Activated CD8-positive, alpha-beta memory T cell treated with anti-CD3 and anti-CD28 coated beads, Interleukin-2, amount 50 U/mL, for 1 hour (primary cell): ENCODE results near the gene TTLL5.

Experiments used
- DNase-seq: peaks from one replicate; pipeline ENCODE4 v3.0.0-alpha.2; 2020; ENCODE audit errors: extremely low read depth

TTLL5 gene

GRCh38 chr14:75794615-75795038, 133.6 kb downstream of the TTLL5 start:
- no peak for DNase-seq

GRCh38 chr14:75800792-75801191, 139.7 kb downstream of the TTLL5 start:
- no peak for DNase-seq

DNA sequence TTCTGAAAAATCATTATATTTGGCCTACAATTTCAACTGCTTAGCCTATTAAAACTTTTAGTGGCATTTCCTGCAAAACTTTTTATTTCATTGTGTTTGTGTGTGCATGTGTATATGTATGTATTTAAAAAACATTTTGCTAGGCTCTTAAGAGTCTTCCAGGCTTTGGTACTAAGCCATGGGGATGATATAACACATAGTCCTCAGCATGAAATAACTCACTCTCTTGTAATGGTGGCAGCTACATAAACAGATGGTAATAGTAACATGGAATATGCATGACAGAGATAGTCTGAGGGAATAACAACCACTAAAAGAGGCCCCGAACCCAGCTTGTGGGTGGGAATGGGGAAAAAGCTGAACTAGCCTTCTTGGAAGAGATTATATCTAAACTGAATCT, 141.4 kb downstream of the TTLL5 start:
- no peak for DNase-seq

- no peak for DNase-seq
These were observed 142.7 kb downstream of the TTLL5 start for GRCh38 chr14:75803765-75804164.

- DNase-seq, result no peak
These were observed 143.7 kb downstream of the TTLL5 start for GRCh38 chr14:75804570-75805275.

GRCh38 chr14:75805646-75806045, 144.6 kb downstream of the TTLL5 start:
- DNase-seq, result no peak

DNA sequence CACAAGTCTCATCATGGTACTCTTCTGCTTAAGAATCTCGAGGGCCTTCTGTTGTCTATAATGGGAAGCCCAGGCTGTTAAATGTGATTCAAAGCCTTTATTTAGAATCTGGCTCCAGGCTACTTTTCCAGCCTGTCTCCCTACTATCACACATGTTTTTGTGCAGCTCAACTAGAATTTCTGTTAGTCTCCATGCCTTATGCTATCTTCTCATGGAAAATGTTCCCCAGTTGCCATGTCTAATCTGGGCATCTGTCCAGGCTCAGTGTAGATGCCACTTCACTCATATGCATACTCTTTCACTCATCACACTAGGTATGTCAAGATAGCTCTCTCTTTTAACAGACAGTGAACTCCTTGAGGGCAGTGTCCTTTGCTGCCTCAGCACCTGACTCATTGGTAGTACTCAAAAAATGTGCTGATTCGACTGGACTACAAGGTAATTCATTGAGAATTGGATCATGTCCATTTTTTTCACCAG, 145.3 kb downstream of the TTLL5 start:
- no peak for DNase-seq

DNA sequence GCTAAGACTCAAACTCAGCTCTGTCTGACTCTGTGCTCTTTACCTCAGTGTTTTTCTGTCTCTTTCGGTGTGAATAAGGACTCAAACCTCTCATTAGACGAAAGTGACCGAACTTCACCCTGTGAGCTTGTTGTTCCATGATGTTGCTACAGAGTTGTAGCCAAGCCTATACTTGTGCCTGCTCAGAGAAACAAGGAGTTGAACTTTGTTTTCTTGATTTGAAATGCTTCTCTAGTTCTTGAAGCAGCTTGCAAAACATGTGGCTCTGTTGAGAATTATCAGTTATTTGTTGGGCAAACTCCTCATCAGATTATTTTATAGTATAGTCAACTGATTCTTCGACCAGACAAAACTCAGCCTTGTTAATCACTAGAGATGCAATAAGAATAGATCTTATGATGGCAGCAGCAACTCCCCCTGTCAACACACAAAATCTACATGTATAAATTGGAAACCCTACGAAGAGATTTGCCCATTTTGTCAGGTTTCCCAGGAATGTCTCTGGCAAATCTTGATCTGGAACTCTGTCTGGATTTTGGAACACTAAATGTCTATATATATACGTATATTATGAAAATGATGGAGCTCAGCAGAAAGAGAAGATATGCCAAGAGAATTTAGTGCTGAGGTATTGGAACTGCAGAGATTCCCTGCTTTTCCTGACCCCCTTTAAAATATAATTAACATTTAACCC, 146.8 kb downstream of the TTLL5 start:
- no peak for DNase-seq

GRCh38 chr14:75811136-75811829, 150.2 kb downstream of the TTLL5 start:
- DNase-seq, result no peak

GRCh38 chr14:75811872-75812499, 150.9 kb downstream of the TTLL5 start:
- DNase-seq, result no peak

- DNase-seq, result no peak
These were observed 151.6 kb downstream of the TTLL5 start for GRCh38 chr14:75812622-75813021.

DNA sequence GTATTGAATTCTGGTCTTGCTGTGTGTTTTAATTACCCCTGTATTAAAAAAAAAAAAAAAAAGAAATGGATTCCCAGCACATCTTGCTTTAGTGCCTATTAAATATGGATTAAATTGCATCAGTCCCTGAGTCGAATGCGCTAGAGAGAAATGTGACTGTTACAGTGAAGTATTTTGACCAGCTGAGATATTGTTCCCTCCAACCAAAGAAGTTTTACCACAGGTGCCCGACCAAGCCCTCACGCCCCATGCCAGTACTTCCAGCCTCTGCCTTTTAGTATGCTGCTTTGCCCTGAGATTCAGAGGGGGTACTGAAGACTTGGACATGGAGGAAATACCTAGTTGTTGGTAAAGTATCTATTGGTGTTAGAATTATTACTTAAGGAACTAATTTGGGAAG, 159.7 kb downstream of the TTLL5 start:
- no peak for DNase-seq

GRCh38 chr14:75821831-75822521, 160.9 kb downstream of the TTLL5 start:
- DNase-seq, result no peak

DNA sequence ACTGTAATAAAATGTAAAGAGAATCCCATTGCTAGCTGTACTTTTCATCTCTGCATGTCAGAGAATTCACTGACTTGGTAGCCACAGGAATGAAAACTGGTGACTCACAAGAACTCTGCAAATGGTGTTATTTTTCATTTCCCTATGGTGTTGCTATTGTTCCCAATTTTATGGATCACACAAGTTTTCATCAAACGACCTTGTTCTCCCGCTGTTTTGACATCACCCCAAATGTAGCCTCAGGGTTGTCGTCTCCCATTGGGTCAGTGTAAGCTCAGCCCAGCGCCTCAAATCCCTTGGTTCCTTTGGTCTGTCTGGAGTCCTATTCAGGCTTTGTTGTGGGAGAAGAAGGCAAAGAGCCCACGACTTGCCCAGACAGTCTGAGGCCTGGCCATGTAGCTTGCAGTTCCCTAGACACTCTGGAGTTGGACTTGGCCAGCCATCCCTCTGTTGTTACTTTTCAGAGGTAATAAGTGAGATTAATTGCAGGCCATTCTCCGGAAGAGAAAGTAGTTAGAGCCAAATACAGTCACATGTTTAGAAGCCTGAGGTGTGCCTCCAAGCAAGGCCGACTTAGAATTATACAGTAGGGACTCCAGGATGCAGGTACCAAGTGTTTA, 161.6 kb downstream of the TTLL5 start:
- DNase-seq, result no peak

- no peak for DNase-seq
These were observed 162.3 kb downstream of the TTLL5 start for GRCh38 chr14:75823334-75823733.

DNA sequence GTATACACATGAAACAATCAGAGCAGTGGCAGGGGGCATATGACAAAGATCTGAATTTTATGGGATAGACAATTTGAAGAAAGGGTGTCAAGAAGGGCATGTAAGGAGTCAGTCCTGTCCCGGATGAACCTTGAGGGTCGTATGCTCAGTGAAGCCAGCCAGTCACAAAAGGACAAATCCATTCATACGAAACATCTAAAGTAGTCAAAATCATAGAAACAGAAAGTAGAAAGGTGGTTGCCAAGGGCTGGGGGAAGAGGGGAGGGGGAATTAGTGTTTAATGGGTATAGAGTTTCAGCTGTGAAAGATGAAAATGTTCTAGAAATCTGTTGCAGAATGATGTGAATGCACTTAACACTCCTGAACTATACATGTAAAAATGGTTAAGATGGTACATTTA, 163.3 kb downstream of the TTLL5 start:
- no peak for DNase-seq

- no peak for DNase-seq
These were observed 164.1 kb downstream of the TTLL5 start for GRCh38 chr14:75825147-75825592.

DNA sequence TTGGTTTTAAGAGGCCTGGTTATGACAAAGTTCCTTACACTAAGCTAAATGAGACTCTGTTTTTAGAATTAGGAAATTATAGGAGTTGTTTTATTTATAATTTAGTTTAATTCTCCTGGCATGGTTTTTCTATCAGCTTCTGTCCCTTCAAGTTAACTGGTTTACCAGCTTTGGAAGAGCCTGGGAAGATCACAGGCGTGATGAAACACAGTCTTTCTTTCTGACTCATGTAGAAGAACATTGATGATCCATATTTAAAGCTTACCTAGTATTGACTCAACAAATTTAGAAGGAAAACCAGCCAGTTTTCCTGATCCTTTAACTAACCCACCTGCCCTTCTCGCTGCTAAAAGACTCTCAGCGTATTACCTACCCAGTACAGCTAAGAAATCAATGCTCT, 165.6 kb downstream of the TTLL5 start:
- DNase-seq, result no peak

DNA sequence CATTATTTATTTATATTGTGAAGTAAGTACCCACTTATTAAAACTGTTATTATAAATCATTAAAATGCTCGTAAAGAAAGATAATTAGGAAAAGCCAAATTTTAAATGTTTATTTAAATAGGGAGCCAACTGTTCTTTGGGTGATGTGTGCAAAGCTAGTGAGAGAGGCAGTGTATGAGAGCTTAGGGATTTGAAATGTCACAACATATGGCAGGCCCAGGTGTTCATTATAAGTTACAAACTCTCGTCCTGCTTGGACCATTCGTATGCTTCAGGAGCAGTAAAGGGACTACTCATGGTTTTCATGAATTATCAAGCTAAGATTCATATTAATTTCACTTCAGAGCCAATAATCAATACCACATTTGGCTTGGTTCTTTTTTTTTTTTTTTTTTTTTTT, 166.3 kb downstream of the TTLL5 start:
- no peak for DNase-seq

DNA sequence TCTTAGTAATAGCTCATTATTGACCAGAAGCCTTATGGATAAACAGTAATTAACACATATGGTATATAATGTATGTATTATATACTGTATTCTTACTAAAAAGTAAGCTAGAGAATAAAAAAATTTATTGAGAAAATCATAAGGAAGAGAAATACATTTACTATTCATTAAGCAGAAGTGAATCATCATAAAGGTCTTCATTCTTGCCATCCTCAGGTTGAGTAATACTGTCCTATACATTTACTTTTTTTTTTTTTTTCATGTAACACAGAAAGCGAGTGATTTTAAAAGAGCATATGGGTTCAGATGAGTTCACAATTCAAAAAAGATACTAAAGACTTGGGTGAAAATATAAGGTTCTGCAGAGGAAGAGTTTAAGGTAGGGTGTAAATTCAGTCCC, 168.3 kb downstream of the TTLL5 start:
- DNase-seq, result no peak

DNA sequence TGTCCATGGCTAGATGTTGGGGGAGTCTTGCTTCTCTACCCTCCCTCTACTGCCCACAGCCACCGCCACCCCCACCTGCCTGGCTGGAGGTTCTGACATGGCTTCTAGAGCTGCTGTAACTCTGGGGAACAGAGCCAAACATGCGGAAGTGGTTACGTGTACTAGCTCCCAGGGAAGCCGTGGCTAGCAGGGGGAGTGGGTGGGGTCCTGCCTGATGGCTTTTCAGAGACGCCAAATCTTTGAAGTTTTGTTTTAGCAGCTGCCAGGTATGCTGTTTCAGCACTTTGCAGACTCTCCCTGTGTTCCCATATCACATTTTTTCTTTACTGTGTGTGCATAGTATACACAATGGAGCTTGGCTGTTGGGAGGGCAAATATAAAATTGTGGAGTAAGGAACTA, 170.4 kb downstream of the TTLL5 start:
- DNase-seq, result peak; percentile 0
